A204.1 (cell line): ENCODE data around the gene SWAP70.

Experiments
- FAIRE-seq: peaks from 2 replicates; lab custom pipeline; 2012; peaks lifted over from hg19 to GRCh38; lab: Jason Lieb, UNC

SWAP70 gene

GRCh38 chr11:9753021-9753420 lies 89.1 kb downstream of the SWAP70 start:
- FAIRE-seq, result no peak

GRCh38 chr11:9754010-9754471 lies 90.2 kb downstream of the SWAP70 start:
- FAIRE-seq, result no peak

GRCh38 chr11:9755561-9756185 lies 91.8 kb downstream of the SWAP70 start:
- no peak for FAIRE-seq

- FAIRE-seq, result no peak
Observed at GRCh38 chr11:9756461-9756860, 92.6 kb downstream of the SWAP70 start.

GRCh38 chr11:9756878-9757277 lies 93.0 kb downstream of the SWAP70 start:
- FAIRE-seq, result no peak

GRCh38 chr11:9757809-9758636 lies 94.1 kb downstream of the SWAP70 start:
- FAIRE-seq, result no peak

- no peak for FAIRE-seq
Observed at GRCh38 chr11:9758637-9759518, 95.0 kb downstream of the SWAP70 start.

GRCh38 chr11:9759519-9760192 lies 95.8 kb downstream of the SWAP70 start:
- FAIRE-seq, result no peak

GRCh38 chr11:9760193-9760575 lies 96.3 kb downstream of the SWAP70 start:
- no peak for FAIRE-seq

GRCh38 chr11:9761441-9761945 lies 97.6 kb downstream of the SWAP70 start:
- FAIRE-seq, result no peak

GRCh38 chr11:9762531-9762930 lies 98.7 kb downstream of the SWAP70 start:
- FAIRE-seq, result no peak

GRCh38 chr11:9763301-9763700 lies 99.4 kb downstream of the SWAP70 start:
- FAIRE-seq, result no peak

GRCh38 chr11:9765320-9766101 lies 101.6 kb downstream of the SWAP70 start:
- FAIRE-seq, result no peak

GRCh38 chr11:9769621-9770020 lies 105.7 kb downstream of the SWAP70 start:
- FAIRE-seq, result no peak

GRCh38 chr11:9771071-9771511 lies 107.2 kb downstream of the SWAP70 start:
- FAIRE-seq, result no peak

- no peak for FAIRE-seq
Observed at GRCh38 chr11:9772218-9772617, 108.3 kb downstream of the SWAP70 start.

GRCh38 chr11:9773524-9773923 lies 109.6 kb downstream of the SWAP70 start:
- FAIRE-seq, result no peak

- FAIRE-seq, result no peak
Observed at GRCh38 chr11:9774109-9774508, 110.2 kb downstream of the SWAP70 start.

- peak; percentile 65 for FAIRE-seq
Observed at GRCh38 chr11:9774591-9775397, 110.9 kb downstream of the SWAP70 start.

GRCh38 chr11:9775398-9775779 lies 111.5 kb downstream of the SWAP70 start:
- no peak for FAIRE-seq
